HEK293 (cell line): ENCODE data around the gene AFG3L2.
A peak's percentile ranks its signal among the peaks of the same experiment; 100 is the strongest.

ENCODE experiments used
- GLI2 ChIP-seq: fragments of 450-650 bp; formaldehyde crosslinking; IDR thresholded peaks from 2 replicates; pipeline ENCODE4; 2017; ENCODE audit warnings: missing biosample characterization, missing genetic modification characterization, low read depth, borderline replicate concordance
- GLIS1 ChIP-seq: fragments of 450-650 bp; formaldehyde crosslinking; IDR thresholded peaks from 2 replicates; pipeline ENCODE4 v1.5.1; 2016; ENCODE audit warnings: missing biosample characterization, missing genetic modification characterization
- KLF16 ChIP-seq: fragments of 450-650 bp; formaldehyde crosslinking; IDR thresholded peaks from 2 replicates; pipeline ENCODE4 v1.5.1; 2017; ENCODE audit warnings: missing biosample characterization, missing genetic modification characterization
- PRDM1 ChIP-seq: fragments of 450-650 bp; formaldehyde crosslinking; IDR thresholded peaks from 2 replicates; pipeline ENCODE4; 2016; ENCODE audit warnings: missing biosample characterization, missing genetic modification characterization
- SP7 ChIP-seq: fragments of 450-650 bp; formaldehyde crosslinking; IDR thresholded peaks from 2 replicates; pipeline ENCODE4 v1.5.1; 2016; ENCODE audit warnings: missing biosample characterization, missing genetic modification characterization
- ZBTB8A ChIP-seq: fragments of 450-650 bp; formaldehyde crosslinking; IDR thresholded peaks from 2 replicates; pipeline ENCODE4 v1.5.1; 2016; ENCODE audit warnings: missing biosample characterization, missing genetic modification characterization
- ZFHX2 ChIP-seq: fragments of 450-650 bp; formaldehyde crosslinking; conservative IDR thresholded peaks from 2 replicates; pipeline ENCODE4 v1.5.1; 2016; ENCODE audit warnings: missing biosample characterization, missing genetic modification characterization
- ZNF155 ChIP-seq: fragments of 450-650 bp; formaldehyde crosslinking; IDR thresholded peaks from 2 replicates; pipeline ENCODE4 v1.5.1; 2016; ENCODE audit warnings: missing biosample characterization, missing genetic modification characterization
- ZNF211 ChIP-seq: fragments of 450-650 bp; formaldehyde crosslinking; IDR thresholded peaks from 2 replicates; pipeline ENCODE4 v1.5.1; 2016; ENCODE audit warnings: low read depth, missing biosample characterization, missing genetic modification characterization
- ZNF394 ChIP-seq: fragments of 450-650 bp; formaldehyde crosslinking; IDR thresholded peaks from 2 replicates; pipeline ENCODE4 v1.5.1; 2016; ENCODE audit warnings: missing biosample characterization, missing genetic modification characterization, mild to moderate bottlenecking, moderate library complexity, borderline replicate concordance
- ZNF473 ChIP-seq: fragments of 450-650 bp; formaldehyde crosslinking; IDR thresholded peaks from 2 replicates; pipeline ENCODE4 v1.5.1; 2017; ENCODE audit warnings: missing biosample characterization, missing genetic modification characterization
- ZNF561 ChIP-seq: fragments of 450-650 bp; IDR thresholded peaks from 2 replicates; pipeline ENCODE4 v1.5.1; 2018; ENCODE audit warnings: missing biosample characterization, missing genetic modification characterization, borderline replicate concordance
- ZNF629 ChIP-seq: fragments of 450-650 bp; formaldehyde crosslinking; IDR thresholded peaks from 2 replicates; pipeline ENCODE4 v1.5.1; 2017; ENCODE audit warnings: missing biosample characterization, missing genetic modification characterization
- ZNF707 ChIP-seq: fragments of 450-650 bp; formaldehyde crosslinking; IDR thresholded peaks from 2 replicates; pipeline ENCODE4 v1.5.1; 2016; ENCODE audit warnings: missing biosample characterization, missing genetic modification characterization
- ZNF776 ChIP-seq: fragments of 450-650 bp; formaldehyde crosslinking; IDR thresholded peaks from 2 replicates; pipeline ENCODE4 v1.5.0; 2017; ENCODE audit warnings: missing biosample characterization, missing genetic modification characterization, borderline replicate concordance
- TF ChIP-seq, protein P1 (sequence below): fragments of 450-650 bp; formaldehyde crosslinking; IDR thresholded peaks from 2 replicates; pipeline ENCODE4 v1.5.1; 2016; ENCODE audit warnings: missing biosample characterization, missing genetic modification characterization
- TF ChIP-seq, protein P2 (sequence below): fragments of 450-650 bp; formaldehyde crosslinking; IDR thresholded peaks from 2 replicates; pipeline ENCODE4 v1.5.1; 2016; ENCODE audit warnings: missing biosample characterization, missing genetic modification characterization, low read depth
- TF ChIP-seq, protein P3 (sequence below): fragments of 450-650 bp; formaldehyde crosslinking; IDR thresholded peaks from 2 replicates; pipeline ENCODE4 v1.5.1; 2016; ENCODE audit warnings: missing biosample characterization, missing genetic modification characterization
- TF ChIP-seq, protein P4 (sequence below): fragments of 450-650 bp; formaldehyde crosslinking; IDR thresholded peaks from 2 replicates; pipeline ENCODE4 v1.5.1; 2016; ENCODE audit warnings: missing biosample characterization, missing genetic modification characterization
- TF ChIP-seq, protein P5 (sequence below): fragments of 450-650 bp; formaldehyde crosslinking; IDR thresholded peaks from 2 replicates; pipeline ENCODE4 v1.5.1; 2016; ENCODE audit warnings: missing biosample characterization, missing genetic modification characterization
- TF ChIP-seq, protein P6 (sequence below): fragments of 450-650 bp; formaldehyde crosslinking; IDR thresholded peaks from 2 replicates; pipeline ENCODE4 v1.5.1; 2017; ENCODE audit warnings: missing biosample characterization, missing genetic modification characterization
- TF ChIP-seq, protein P7 (sequence below): fragments of 450-650 bp; formaldehyde crosslinking; IDR thresholded peaks from 2 replicates; pipeline ENCODE4 v1.5.1; 2016; ENCODE audit warnings: missing biosample characterization, missing genetic modification characterization

Gene AFG3L2

DNA sequence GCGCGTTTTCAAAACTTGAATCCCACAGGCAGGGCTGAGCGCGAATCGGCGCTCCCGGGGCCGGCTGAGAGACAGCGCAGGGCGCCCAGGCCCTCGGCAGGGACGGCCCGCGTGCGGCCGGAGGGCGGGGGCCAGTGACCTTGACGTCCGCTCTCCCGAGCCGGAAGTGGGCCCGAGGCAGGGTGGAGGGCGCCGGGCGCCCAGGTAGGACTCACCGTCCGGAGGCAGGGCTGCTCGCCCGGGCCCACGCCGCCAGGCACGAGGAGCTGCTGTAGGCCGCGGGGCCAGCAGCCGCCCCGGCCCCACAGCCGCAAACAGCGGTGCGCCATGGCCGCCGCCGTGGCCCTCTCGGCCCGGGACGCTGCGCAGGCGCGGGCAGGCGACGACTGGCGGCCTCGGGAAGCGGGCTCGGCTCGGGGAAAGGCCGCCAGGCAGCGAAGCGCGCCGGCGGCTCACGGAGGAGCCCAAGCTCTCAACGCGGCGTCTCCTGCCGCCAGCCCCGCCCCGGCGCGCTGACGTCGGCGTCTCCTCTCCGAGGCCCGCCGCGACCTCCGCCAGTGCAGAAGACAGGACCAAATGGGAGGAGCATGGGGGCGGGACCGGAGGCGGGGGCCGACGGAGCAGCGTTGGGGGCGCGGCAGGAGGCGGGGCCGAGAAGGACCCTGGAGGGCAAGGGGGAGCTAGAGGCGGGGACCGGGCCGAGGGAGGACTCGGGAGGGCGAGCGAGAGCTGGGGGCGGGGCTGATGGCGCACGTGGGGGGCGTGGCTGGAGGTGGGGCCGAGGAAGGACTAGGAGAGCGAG, at the start of gene AFG3L2 (continued):
- no peak for TF ChIP-seq ZNF211 (tag by site-specific recombination)
- TF ChIP-seq ZNF155 (tag by site-specific recombination), result no peak
- no peak for TF ChIP-seq ZNF707
- TF ChIP-seq GLI2, result no peak
- TF ChIP-seq ZFHX2, result peak; percentile 84
- no peak for TF ChIP-seq ZNF394 (tag by site-specific recombination)
- no peak; the same call in 1 of the 2 replicates for TF ChIP-seq ZNF629 (tag by site-specific recombination)
- TF ChIP-seq, protein P1, sequence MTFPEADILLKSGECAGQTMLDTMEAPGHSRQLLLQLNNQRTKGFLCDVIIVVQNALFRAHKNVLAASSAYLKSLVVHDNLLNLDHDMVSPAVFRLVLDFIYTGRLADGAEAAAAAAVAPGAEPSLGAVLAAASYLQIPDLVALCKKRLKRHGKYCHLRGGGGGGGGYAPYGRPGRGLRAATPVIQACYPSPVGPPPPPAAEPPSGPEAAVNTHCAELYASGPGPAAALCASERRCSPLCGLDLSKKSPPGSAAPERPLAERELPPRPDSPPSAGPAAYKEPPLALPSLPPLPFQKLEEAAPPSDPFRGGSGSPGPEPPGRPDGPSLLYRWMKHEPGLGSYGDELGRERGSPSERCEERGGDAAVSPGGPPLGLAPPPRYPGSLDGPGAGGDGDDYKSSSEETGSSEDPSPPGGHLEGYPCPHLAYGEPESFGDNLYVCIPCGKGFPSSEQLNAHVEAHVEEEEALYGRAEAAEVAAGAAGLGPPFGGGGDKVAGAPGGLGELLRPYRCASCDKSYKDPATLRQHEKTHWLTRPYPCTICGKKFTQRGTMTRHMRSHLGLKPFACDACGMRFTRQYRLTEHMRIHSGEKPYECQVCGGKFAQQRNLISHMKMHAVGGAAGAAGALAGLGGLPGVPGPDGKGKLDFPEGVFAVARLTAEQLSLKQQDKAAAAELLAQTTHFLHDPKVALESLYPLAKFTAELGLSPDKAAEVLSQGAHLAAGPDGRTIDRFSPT (tag by site-specific recombination), result no peak
- peak; percentile 95 for TF ChIP-seq KLF16
- TF ChIP-seq GLIS1 (tag by site-specific recombination), result no peak
- TF ChIP-seq, protein P2, sequence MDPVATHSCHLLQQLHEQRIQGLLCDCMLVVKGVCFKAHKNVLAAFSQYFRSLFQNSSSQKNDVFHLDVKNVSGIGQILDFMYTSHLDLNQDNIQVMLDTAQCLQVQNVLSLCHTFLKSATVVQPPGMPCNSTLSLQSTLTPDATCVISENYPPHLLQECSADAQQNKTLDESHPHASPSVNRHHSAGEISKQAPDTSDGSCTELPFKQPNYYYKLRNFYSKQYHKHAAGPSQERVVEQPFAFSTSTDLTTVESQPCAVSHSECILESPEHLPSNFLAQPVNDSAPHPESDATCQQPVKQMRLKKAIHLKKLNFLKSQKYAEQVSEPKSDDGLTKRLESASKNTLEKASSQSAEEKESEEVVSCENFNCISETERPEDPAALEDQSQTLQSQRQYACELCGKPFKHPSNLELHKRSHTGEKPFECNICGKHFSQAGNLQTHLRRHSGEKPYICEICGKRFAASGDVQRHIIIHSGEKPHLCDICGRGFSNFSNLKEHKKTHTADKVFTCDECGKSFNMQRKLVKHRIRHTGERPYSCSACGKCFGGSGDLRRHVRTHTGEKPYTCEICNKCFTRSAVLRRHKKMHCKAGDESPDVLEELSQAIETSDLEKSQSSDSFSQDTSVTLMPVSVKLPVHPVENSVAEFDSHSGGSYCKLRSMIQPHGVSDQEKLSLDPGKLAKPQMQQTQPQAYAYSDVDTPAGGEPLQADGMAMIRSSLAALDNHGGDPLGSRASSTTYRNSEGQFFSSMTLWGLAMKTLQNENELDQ (tag by site-specific recombination), result no peak
- TF ChIP-seq, protein P3, sequence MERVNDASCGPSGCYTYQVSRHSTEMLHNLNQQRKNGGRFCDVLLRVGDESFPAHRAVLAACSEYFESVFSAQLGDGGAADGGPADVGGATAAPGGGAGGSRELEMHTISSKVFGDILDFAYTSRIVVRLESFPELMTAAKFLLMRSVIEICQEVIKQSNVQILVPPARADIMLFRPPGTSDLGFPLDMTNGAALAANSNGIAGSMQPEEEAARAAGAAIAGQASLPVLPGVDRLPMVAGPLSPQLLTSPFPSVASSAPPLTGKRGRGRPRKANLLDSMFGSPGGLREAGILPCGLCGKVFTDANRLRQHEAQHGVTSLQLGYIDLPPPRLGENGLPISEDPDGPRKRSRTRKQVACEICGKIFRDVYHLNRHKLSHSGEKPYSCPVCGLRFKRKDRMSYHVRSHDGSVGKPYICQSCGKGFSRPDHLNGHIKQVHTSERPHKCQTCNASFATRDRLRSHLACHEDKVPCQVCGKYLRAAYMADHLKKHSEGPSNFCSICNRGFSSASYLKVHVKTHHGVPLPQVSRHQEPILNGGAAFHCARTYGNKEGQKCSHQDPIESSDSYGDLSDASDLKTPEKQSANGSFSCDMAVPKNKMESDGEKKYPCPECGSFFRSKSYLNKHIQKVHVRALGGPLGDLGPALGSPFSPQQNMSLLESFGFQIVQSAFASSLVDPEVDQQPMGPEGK (tag by site-specific recombination), result peak; percentile 98
- TF ChIP-seq, protein P4, sequence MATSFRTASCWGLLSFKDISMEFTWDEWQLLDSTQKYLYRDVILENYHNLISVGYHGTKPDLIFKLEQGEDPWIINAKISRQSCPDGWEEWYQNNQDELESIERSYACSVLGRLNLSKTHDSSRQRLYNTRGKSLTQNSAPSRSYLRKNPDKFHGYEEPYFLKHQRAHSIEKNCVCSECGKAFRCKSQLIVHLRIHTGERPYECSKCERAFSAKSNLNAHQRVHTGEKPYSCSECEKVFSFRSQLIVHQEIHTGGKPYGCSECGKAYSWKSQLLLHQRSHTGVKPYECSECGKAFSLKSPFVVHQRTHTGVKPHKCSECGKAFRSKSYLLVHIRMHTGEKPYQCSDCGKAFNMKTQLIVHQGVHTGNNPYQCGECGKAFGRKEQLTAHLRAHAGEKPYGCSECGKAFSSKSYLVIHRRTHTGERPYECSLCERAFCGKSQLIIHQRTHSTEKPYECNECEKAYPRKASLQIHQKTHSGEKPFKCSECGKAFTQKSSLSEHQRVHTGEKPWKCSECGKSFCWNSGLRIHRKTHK, result no peak
- no peak for TF ChIP-seq SP7 (tag by site-specific recombination)
- peak; percentile 60 for TF ChIP-seq ZBTB8A
- TF ChIP-seq ZNF561, result 0 out of 2 replicates have a peak, but pooled peaks have one; percentile 69
- TF ChIP-seq, protein P5, sequence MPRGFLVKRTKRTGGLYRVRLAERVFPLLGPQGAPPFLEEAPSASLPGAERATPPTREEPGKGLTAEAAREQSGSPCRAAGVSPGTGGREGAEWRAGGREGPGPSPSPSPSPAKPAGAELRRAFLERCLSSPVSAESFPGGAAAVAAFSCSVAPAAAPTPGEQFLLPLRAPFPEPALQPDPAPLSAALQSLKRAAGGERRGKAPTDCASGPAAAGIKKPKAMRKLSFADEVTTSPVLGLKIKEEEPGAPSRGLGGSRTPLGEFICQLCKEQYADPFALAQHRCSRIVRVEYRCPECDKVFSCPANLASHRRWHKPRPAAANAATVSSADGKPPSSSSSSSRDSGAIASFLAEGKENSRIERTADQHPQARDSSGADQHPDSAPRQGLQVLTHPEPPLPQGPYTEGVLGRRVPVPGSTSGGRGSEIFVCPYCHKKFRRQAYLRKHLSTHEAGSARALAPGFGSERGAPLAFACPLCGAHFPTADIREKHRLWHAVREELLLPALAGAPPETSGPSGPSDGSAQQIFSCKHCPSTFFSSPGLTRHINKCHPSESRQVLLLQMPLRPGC (tag by site-specific recombination), result no peak
- TF ChIP-seq PRDM1, result no peak
- TF ChIP-seq ZNF473 (tag by site-specific recombination), result no peak
- TF ChIP-seq ZNF776 (tag by site-specific recombination), result no peak
- TF ChIP-seq, protein P6, sequence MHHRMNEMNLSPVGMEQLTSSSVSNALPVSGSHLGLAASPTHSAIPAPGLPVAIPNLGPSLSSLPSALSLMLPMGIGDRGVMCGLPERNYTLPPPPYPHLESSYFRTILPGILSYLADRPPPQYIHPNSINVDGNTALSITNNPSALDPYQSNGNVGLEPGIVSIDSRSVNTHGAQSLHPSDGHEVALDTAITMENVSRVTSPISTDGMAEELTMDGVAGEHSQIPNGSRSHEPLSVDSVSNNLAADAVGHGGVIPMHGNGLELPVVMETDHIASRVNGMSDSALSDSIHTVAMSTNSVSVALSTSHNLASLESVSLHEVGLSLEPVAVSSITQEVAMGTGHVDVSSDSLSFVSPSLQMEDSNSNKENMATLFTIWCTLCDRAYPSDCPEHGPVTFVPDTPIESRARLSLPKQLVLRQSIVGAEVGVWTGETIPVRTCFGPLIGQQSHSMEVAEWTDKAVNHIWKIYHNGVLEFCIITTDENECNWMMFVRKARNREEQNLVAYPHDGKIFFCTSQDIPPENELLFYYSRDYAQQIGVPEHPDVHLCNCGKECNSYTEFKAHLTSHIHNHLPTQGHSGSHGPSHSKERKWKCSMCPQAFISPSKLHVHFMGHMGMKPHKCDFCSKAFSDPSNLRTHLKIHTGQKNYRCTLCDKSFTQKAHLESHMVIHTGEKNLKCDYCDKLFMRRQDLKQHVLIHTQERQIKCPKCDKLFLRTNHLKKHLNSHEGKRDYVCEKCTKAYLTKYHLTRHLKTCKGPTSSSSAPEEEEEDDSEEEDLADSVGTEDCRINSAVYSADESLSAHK (tag by site-specific recombination), result no peak
- TF ChIP-seq, protein P7, sequence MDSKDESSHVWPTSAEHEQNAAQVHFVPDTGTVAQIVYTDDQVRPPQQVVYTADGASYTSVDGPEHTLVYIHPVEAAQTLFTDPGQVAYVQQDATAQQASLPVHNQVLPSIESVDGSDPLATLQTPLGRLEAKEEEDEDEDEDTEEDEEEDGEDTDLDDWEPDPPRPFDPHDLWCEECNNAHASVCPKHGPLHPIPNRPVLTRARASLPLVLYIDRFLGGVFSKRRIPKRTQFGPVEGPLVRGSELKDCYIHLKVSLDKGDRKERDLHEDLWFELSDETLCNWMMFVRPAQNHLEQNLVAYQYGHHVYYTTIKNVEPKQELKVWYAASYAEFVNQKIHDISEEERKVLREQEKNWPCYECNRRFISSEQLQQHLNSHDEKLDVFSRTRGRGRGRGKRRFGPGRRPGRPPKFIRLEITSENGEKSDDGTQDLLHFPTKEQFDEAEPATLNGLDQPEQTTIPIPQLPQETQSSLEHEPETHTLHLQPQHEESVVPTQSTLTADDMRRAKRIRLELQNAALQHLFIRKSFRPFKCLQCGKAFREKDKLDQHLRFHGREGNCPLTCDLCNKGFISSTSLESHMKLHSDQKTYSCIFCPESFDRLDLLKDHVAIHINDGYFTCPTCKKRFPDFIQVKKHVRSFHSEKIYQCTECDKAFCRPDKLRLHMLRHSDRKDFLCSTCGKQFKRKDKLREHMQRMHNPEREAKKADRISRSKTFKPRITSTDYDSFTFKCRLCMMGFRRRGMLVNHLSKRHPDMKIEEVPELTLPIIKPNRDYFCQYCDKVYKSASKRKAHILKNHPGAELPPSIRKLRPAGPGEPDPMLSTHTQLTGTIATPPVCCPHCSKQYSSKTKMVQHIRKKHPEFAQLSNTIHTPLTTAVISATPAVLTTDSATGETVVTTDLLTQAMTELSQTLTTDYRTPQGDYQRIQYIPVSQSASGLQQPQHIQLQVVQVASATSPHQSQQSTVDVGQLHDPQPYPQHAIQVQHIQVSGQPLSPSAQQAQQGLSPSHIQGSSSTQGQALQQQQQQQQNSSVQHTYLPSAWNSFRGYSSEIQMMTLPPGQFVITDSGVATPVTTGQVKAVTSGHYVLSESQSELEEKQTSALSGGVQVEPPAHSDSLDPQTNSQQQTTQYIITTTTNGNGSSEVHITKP (tag by site-specific recombination), result no peak
